ENCODE data around the gene PRODH. TPM values are rescaled to one million over a fixed set of nuclear protein-coding genes. Genes with fewer than 3 reads are reported as not detected.
"Not testable (repeated sequence)": the region's sequence is repeated elsewhere in the genome, so short reads cannot be mapped to it uniquely, and the experiment has no call there.

Gene PRODH
- polyA plus RNA-seq (2014; cell fraction: cytosol; rRNA removed): 0.35 and 1.1 TPM in 2 replicates
- polyA plus RNA-seq (2014; cell fraction: nucleus; rRNA removed): 14.6 and 19.3 TPM in 2 replicates

- DNase-seq (ENCODE audit: low spot score): no peak
These were observed at the start of gene PRODH for GRCh38 chr22:18935889-18936529. Gene PRODH, minus strand, starts transcription at chr22:18936293. Its CDS starts 6 bp downstream, at chr22:18936287.

- no peak for DNase-seq (ENCODE audit: low spot score)
These were observed 49.7 kb upstream of the PRODH start for GRCh38 chr22:18985780-18986179.

GRCh38 chr22:18984564-18984963 lies 48.5 kb upstream of the PRODH start:
- DNase-seq (ENCODE audit: low spot score): no peak

GRCh38 chr22:18983120-18983651 lies 47.1 kb upstream of the PRODH start:
- DNase-seq (ENCODE audit: low spot score): no peak

- no peak for DNase-seq (ENCODE audit: low spot score)
These were observed 44.7 kb upstream of the PRODH start for GRCh38 chr22:18980829-18981228.

GRCh38 chr22:18979957-18980356 lies 43.9 kb upstream of the PRODH start:
- DNase-seq (ENCODE audit: low spot score): no peak

- no peak for DNase-seq (ENCODE audit: low spot score)
These were observed 42.4 kb upstream of the PRODH start for GRCh38 chr22:18978506-18978905.

GRCh38 chr22:18977824-18978425 lies 41.8 kb upstream of the PRODH start:
- DNase-seq (ENCODE audit: low spot score): no peak

GRCh38 chr22:18976197-18976751 lies 40.2 kb upstream of the PRODH start:
- no peak for DNase-seq (ENCODE audit: low spot score)

- DNase-seq (ENCODE audit: low spot score): no peak
These were observed 39.5 kb upstream of the PRODH start for GRCh38 chr22:18975434-18976196.

GRCh38 chr22:18974477-18975180 lies 38.5 kb upstream of the PRODH start:
- DNase-seq (ENCODE audit: low spot score): no peak

GRCh38 chr22:18973264-18974031 lies 37.4 kb upstream of the PRODH start:
- DNase-seq (ENCODE audit: low spot score): no peak

- DNase-seq (ENCODE audit: low spot score): not testable (repeated sequence)
These were observed 36.5 kb upstream of the PRODH start for GRCh38 chr22:18972591-18972990.

GRCh38 chr22:18972029-18972428 lies 35.9 kb upstream of the PRODH start:
- DNase-seq (ENCODE audit: low spot score): not testable (repeated sequence)

- DNase-seq (ENCODE audit: low spot score): no peak
These were observed 35.2 kb upstream of the PRODH start for GRCh38 chr22:18971321-18971751.

- no peak for DNase-seq (ENCODE audit: low spot score)
These were observed 34.8 kb upstream of the PRODH start for GRCh38 chr22:18970948-18971315.

- DNase-seq (ENCODE audit: low spot score): no peak
These were observed 34.3 kb upstream of the PRODH start for GRCh38 chr22:18970176-18970947.

GRCh38 chr22:18969158-18969942 lies 33.3 kb upstream of the PRODH start:
- not testable (repeated sequence) for DNase-seq (ENCODE audit: low spot score)
